BLaER1 (cell line): ENCODE measurements around the gene TCF7.
A peak's percentile ranks its signal among the peaks of the same experiment; 100 is the strongest.

Experiments
- H3K27ac ChIP-seq: shearing (Covaris generic); formaldehyde crosslinking; 2 replicates; pipeline ENCODE4 v1.8.1; 2022
- H3K27me3 ChIP-seq: shearing (Covaris generic); formaldehyde crosslinking; 2 replicates; pipeline ENCODE4 v1.8.1; 2022
- H3K36me3 ChIP-seq: shearing (Covaris generic); formaldehyde crosslinking; 2 replicates; pipeline ENCODE4 v1.8.1; 2022
- H3K4me1 ChIP-seq: shearing (Covaris generic); formaldehyde crosslinking; 2 replicates; pipeline ENCODE4 v1.8.1; 2022
- H3K4me2 ChIP-seq: shearing (Covaris generic); formaldehyde crosslinking; 2 replicates; pipeline ENCODE4 v1.8.1; 2022
- H3K4me3 ChIP-seq: shearing (Covaris generic); formaldehyde crosslinking; 2 replicates; pipeline ENCODE4 v1.8.1; 2022
- H3K9ac ChIP-seq: shearing (Covaris generic); formaldehyde crosslinking; 2 replicates; pipeline ENCODE4 v1.8.1; 2022
- H3K9me3 ChIP-seq: shearing (Covaris generic); formaldehyde crosslinking; 2 replicates; pipeline ENCODE4 v1.8.1; 2022
- H4K20me1 ChIP-seq: shearing (Covaris generic); formaldehyde crosslinking; 2 replicates; pipeline ENCODE4 v1.8.1; 2022
- Cebpa-rat ChIP-seq: shearing (Covaris generic); IDR thresholded peaks from 2 replicates; pipeline ENCODE4 v1.8.1; 2022

TCF7 gene

DNA sequence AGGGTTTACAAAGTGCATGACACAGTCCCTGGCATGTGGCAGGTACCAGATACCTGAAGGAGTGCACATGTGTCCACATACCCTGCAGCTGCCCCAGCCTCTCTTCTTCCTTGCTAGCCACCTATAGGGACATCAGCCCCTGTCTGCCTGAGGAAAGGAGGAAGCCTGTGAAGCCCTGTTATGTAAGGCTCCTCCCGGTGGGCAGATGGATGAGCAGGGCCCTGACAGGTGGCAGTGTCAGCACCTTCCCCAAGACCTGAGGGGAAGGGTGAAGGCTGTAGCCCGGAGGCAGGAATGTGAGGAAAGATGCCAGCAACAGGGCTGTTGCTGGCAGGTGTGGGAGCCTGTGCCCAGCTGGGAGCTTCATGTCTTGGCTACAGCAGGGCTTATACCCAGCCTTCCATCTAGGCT lies 21.7 kb downstream of the TCF7 start:
- no peak overlapping the region for H3K4me3 ChIP-seq
- no peak for TF ChIP-seq Cebpa-rat
- H3K27me3 ChIP-seq: no peaks in the 10 kb centered on the region
- H3K9ac ChIP-seq: no peak overlapping the region
- no peak overlapping the region for H3K27ac ChIP-seq
- no peaks in the 10 kb centered on the region for H3K9me3 ChIP-seq
- peaks cover 71% of the 10 kb centered on the region for H3K36me3 ChIP-seq
- peaks cover 99% of the 10 kb centered on the region for H3K4me1 ChIP-seq
- peaks cover 100% of the 10 kb centered on the region for H4K20me1 ChIP-seq
- no peak overlapping the region for H3K4me2 ChIP-seq

- H3K9me3 ChIP-seq: no peaks in the 10 kb centered on the region
- H3K4me1 ChIP-seq: peaks cover 99% of the 10 kb centered on the region
- no peak for TF ChIP-seq Cebpa-rat
- no peak overlapping the region for H3K9ac ChIP-seq
- H3K4me3 ChIP-seq: no peak overlapping the region
- peaks cover 100% of the 10 kb centered on the region for H4K20me1 ChIP-seq
- H3K36me3 ChIP-seq: peaks cover 71% of the 10 kb centered on the region
- no peak overlapping the region for H3K27ac ChIP-seq
- H3K4me2 ChIP-seq: no peak overlapping the region; the same call in 1 of the 2 replicates
- no peaks in the 10 kb centered on the region for H3K27me3 ChIP-seq
Observed at GRCh38 chr5:134136771-134137170, 22.3 kb downstream of the TCF7 start.

DNA sequence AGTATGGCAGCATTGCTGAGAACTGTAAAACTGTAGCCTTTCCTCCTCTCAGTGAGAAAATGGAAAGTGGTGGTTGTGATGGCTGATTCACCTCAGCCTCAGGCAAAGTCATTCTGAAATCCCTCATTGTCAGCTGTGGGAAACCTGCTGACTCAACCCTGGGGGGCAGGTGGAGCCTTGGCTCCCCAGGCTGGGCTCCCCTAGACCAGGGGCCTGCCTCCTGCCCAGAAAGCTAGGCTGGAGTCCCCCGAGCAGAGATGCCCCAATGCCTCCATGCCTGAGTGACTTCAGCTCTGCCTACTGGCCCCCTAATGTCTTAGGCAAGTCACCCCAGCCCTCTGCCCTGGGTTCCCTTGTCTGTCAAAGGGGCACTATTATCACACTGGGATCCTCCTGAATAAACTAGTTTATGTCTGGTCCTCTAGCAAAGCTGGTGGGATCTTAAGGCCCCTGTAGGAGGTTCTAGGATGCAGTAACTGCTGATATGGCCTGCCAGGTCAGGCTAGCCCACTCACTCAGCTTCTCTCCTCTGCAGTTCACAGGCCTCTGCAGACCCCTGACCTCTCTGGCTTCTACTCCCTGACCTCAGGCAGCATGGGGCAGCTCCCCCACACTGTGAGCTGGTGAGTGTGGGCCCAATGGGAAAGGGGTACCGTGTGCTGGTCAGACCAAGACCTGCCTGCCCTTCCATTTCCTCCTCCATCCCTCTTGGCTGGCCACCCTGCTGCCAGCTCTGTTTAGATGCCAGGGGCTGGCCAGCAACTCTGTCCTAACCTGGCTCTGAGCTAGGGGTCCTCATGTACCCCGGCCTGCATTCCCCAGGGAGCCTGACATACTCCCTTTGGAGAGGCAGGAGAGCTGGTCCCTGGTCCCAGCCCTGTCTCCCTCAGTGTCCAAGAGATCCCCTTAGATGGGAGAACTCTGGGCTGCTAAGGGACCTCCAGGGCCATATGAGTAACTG lies 24.2 kb downstream of the TCF7 start:
- Histone ChIP-seq H3K9me3 (no peaks in the 10 kb centered on the region), H3K27ac (peak overlapping the region; percentile 58; the same call in 1 of the 2 replicates), H4K20me1 (peaks cover 100% of the 10 kb centered on the region), H3K4me1 (peaks cover 80% of the 10 kb centered on the region), H3K4me2 (peak overlapping the region; percentile 66), H3K4me3 (no peak overlapping the region), H3K27me3 (no peaks in the 10 kb centered on the region), H3K36me3 (peaks cover 78% of the 10 kb centered on the region), H3K9ac (no peak overlapping the region)
- no peak for TF ChIP-seq Cebpa-rat

GRCh38 chr5:134139377-134139851 lies 24.9 kb downstream of the TCF7 start:
- H3K36me3 ChIP-seq: peaks cover 78% of the 10 kb centered on the region
- TF ChIP-seq Cebpa-rat: no peak

GRCh38 chr5:134139891-134140469 lies 25.5 kb downstream of the TCF7 start:
- Histone ChIP-seq H3K4me2 (peak overlapping the region; percentile 11), H3K27me3 (no peaks in the 10 kb centered on the region), H3K9ac (no peak overlapping the region), H3K36me3 (peaks cover 78% of the 10 kb centered on the region), H4K20me1 (peaks cover 100% of the 10 kb centered on the region), H3K4me1 (peaks cover 67% of the 10 kb centered on the region), H3K9me3 (no peaks in the 10 kb centered on the region), H3K27ac (no peak overlapping the region), H3K4me3 (no peak overlapping the region)
- no peak for TF ChIP-seq Cebpa-rat

More at GRCh38 chr5:134139377-134139851, 24.9 kb downstream of the TCF7 start:
- H3K4me3 ChIP-seq: no peak overlapping the region
- H3K4me1 ChIP-seq: peaks cover 72% of the 10 kb centered on the region
- no peaks in the 10 kb centered on the region for H3K27me3 ChIP-seq
- H3K4me2 ChIP-seq: peak overlapping the region; percentile 66
- H3K9ac ChIP-seq: no peak overlapping the region
- H3K9me3 ChIP-seq: no peaks in the 10 kb centered on the region
- H3K27ac ChIP-seq: 0 out of 2 replicates have a peak overlapping the region, but pooled peaks have one; percentile 18
- peaks cover 100% of the 10 kb centered on the region for H4K20me1 ChIP-seq

DNA sequence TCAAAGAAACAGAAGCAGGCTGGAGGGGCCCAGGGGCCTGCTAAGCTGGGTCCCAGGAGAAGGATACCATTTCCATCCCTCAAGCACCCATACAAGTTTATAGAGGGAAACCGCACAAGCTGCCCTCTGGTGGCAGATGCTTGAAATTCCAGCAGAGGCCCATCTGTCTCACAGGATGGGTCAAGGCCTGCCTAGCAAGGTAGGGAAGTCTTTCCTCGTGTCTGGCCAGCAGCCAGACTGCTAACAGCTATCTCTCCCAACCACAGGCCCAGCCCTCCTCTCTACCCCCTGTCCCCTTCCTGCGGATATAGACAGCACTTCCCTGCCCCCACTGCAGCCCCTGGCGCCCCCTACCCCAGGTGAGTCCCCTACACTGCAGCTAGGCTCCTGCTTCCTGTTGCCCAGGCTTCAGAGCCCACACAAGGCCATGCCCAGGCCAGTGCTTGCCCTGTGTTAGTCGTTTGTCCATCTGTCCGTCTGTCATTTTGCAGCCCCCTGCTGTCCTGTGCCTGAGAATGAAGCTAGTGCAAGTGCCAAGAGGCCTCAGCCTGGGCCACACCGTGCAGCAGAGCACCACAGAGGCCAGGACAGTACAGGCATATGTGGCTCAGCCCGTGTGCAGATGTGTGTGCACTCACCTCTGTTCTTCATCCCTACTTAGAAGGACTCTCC lies 26.2 kb downstream of the TCF7 start:
- no peaks in the 10 kb centered on the region for H3K9me3 ChIP-seq
- no peaks in the 10 kb centered on the region for H3K27me3 ChIP-seq
- H3K36me3 ChIP-seq: peaks cover 78% of the 10 kb centered on the region
- peaks cover 100% of the 10 kb centered on the region for H4K20me1 ChIP-seq
- H3K9ac ChIP-seq: no peak overlapping the region
- H3K4me2 ChIP-seq: peak overlapping the region; percentile 11
- H3K27ac ChIP-seq: no peak overlapping the region
- H3K4me3 ChIP-seq: no peak overlapping the region
- H3K4me1 ChIP-seq: peaks cover 61% of the 10 kb centered on the region
- TF ChIP-seq Cebpa-rat: no peak

- Histone ChIP-seq H3K27ac (no peak overlapping the region), H3K27me3 (no peaks in the 10 kb centered on the region), H3K4me1 (peaks cover 52% of the 10 kb centered on the region), H3K9me3 (no peaks in the 10 kb centered on the region), H3K36me3 (peaks cover 78% of the 10 kb centered on the region), H3K4me3 (no peak overlapping the region), H3K4me2 (0 out of 2 replicates have a peak overlapping the region, but pooled peaks have one; percentile 4), H3K9ac (no peak overlapping the region), H4K20me1 (peaks cover 100% of the 10 kb centered on the region)
- no peak for TF ChIP-seq Cebpa-rat
Observed at GRCh38 chr5:134141331-134142050, 27.0 kb downstream of the TCF7 start.

- Histone ChIP-seq H3K9ac (no peak overlapping the region), H3K4me3 (no peak overlapping the region), H3K4me1 (peaks cover 47% of the 10 kb centered on the region), H3K9me3 (no peaks in the 10 kb centered on the region), H3K4me2 (no peak overlapping the region), H3K27me3 (no peaks in the 10 kb centered on the region), H4K20me1 (peaks cover 100% of the 10 kb centered on the region), H3K27ac (no peak overlapping the region), H3K36me3 (peaks cover 79% of the 10 kb centered on the region)
- TF ChIP-seq Cebpa-rat: no peak
Observed at GRCh38 chr5:134142052-134142451, 27.6 kb downstream of the TCF7 start.

- TF ChIP-seq Cebpa-rat: no peak
- peaks cover 86% of the 10 kb centered on the region for H3K36me3 ChIP-seq
Observed at GRCh38 chr5:134142806-134143205, 28.3 kb downstream of the TCF7 start.

More at GRCh38 chr5:134142806-134143205, 28.3 kb downstream of the TCF7 start:
- H3K9me3 ChIP-seq: no peaks in the 10 kb centered on the region
- H3K4me2 ChIP-seq: no peak overlapping the region
- H3K27me3 ChIP-seq: no peaks in the 10 kb centered on the region
- H3K4me3 ChIP-seq: no peak overlapping the region
- H3K9ac ChIP-seq: no peak overlapping the region
- H3K4me1 ChIP-seq: peaks cover 39% of the 10 kb centered on the region
- no peak overlapping the region for H3K27ac ChIP-seq
- peaks cover 100% of the 10 kb centered on the region for H4K20me1 ChIP-seq
